WTC11 (cell line): ENCODE results near the gene SMIM24.

Experiments used
- ATF6 ChIP-seq: sonication (generic); formaldehyde crosslinking; IDR thresholded peaks from 2 replicates; pipeline ENCODE4 v1.8.1; 2023; ENCODE audit warnings: mild to moderate bottlenecking, missing genetic modification reagents
- CREB1 ChIP-seq: sonication (generic); formaldehyde crosslinking; IDR thresholded peaks from 2 replicates; pipeline ENCODE4 v1.8.0; 2023; ENCODE audit warnings: mild to moderate bottlenecking, missing genetic modification reagents
- ELF4 ChIP-seq: sonication (generic); formaldehyde crosslinking; IDR thresholded peaks from 2 replicates; pipeline ENCODE4 v1.8.1; 2022; ENCODE audit warnings: low read depth, mild to moderate bottlenecking, moderate library complexity, missing genetic modification reagents
- ESRRA ChIP-seq: sonication (generic); formaldehyde crosslinking; IDR thresholded peaks from 2 replicates; pipeline ENCODE4 v1.8.1; 2022; ENCODE audit warnings: mild to moderate bottlenecking, missing genetic modification reagents, borderline replicate concordance
- NR2C2 ChIP-seq: sonication (generic); formaldehyde crosslinking; IDR thresholded peaks from 2 replicates; pipeline ENCODE4 v1.8.0; 2022; ENCODE audit warnings: mild to moderate bottlenecking, missing genetic modification reagents
- OVOL2 ChIP-seq: fragments of 250-450 bp; sonication (Bioruptor Pico); IDR thresholded peaks from 2 replicates; pipeline ENCODE4 v1.9.0; 2021; ENCODE audit warnings: mild to moderate bottlenecking, borderline replicate concordance
- TCF7 ChIP-seq: sonication (generic); formaldehyde crosslinking; IDR thresholded peaks from 2 replicates; pipeline ENCODE4 v1.8.0; 2022; ENCODE audit warnings: mild to moderate bottlenecking, low read depth, missing genetic modification reagents, moderate library complexity
- TP53 ChIP-seq: sonication (generic); formaldehyde crosslinking; IDR thresholded peaks from 2 replicates; pipeline ENCODE4 v1.8.1; 2023; ENCODE audit warnings: mild to moderate bottlenecking, missing genetic modification reagents
- USF1 ChIP-seq: sonication (generic); formaldehyde crosslinking; IDR thresholded peaks from 2 replicates; pipeline ENCODE4 v1.8.0; 2022; ENCODE audit warnings: mild to moderate bottlenecking, missing genetic modification reagents
- ZBTB21 ChIP-seq: sonication (generic); formaldehyde crosslinking; IDR thresholded peaks from 2 replicates; pipeline ENCODE4 v1.8.1; 2023; ENCODE audit warnings: mild to moderate bottlenecking, missing genetic modification reagents, borderline replicate concordance
- TF ChIP-seq, protein P1 (sequence below): sonication (generic); formaldehyde crosslinking; IDR thresholded peaks from 2 replicates; pipeline ENCODE4 v1.8.1; 2023; ENCODE audit warnings: mild to moderate bottlenecking, missing genetic modification reagents, moderate library complexity
- TF ChIP-seq, protein P2 (sequence below): fragments of 200-600 bp; IDR thresholded peaks from 2 replicates; pipeline ENCODE4 v1.8.0; 2022; ENCODE audit warnings: antibody characterized with exemption
- TF ChIP-seq, protein P3 (sequence below): sonication (generic); formaldehyde crosslinking; IDR thresholded peaks from 2 replicates; pipeline ENCODE4 v1.8.1; 2023; ENCODE audit warnings: mild to moderate bottlenecking, moderate library complexity, missing genetic modification reagents
- TF ChIP-seq, protein P4 (sequence below): sonication (generic); formaldehyde crosslinking; IDR thresholded peaks from 2 replicates; pipeline ENCODE4 v1.8.0; 2023; ENCODE audit warnings: missing genetic modification reagents

DNA sequence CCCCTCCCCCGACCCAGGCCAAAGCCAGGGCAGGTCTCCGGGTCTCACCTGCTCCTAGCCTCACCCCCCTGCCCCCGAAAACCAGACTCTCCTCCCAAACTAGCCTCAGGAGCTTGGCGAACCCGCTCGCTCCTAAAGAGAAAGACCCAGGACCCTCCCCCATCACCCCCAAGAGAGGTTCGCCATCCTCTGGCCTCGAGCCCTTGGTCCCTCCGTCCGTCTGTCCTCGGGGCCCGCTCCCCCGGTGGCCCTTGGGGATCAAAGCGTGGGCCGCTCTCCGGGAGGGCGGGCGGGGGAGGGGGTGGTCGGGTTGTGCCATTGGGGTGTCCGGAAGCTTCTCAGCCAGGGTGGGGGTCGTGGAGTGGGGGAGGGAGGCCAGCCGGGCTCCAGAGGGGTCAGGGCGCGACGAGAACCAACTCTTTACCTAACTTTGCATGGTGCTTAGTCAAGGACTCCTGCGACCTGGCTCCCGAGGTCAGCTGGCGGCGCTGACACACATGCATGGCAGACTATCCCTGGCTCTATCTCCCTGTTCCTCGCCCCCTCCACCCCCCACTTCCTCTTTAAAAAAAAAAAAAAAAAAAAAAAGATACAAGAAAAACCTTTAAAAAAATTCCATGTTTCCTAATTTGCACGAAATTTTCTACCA, 15.6 kb downstream of the SMIM24 start:
- TF ChIP-seq, protein P1, sequence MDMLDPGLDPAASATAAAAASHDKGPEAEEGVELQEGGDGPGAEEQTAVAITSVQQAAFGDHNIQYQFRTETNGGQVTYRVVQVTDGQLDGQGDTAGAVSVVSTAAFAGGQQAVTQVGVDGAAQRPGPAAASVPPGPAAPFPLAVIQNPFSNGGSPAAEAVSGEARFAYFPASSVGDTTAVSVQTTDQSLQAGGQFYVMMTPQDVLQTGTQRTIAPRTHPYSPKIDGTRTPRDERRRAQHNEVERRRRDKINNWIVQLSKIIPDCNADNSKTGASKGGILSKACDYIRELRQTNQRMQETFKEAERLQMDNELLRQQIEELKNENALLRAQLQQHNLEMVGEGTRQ (CRISPR knock-in tag) = no peak
- TF ChIP-seq, protein P2, sequence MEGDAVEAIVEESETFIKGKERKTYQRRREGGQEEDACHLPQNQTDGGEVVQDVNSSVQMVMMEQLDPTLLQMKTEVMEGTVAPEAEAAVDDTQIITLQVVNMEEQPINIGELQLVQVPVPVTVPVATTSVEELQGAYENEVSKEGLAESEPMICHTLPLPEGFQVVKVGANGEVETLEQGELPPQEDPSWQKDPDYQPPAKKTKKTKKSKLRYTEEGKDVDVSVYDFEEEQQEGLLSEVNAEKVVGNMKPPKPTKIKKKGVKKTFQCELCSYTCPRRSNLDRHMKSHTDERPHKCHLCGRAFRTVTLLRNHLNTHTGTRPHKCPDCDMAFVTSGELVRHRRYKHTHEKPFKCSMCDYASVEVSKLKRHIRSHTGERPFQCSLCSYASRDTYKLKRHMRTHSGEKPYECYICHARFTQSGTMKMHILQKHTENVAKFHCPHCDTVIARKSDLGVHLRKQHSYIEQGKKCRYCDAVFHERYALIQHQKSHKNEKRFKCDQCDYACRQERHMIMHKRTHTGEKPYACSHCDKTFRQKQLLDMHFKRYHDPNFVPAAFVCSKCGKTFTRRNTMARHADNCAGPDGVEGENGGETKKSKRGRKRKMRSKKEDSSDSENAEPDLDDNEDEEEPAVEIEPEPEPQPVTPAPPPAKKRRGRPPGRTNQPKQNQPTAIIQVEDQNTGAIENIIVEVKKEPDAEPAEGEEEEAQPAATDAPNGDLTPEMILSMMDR = no peak
- TF ChIP-seq ESRRA = no peak
- TF ChIP-seq OVOL2 (CRISPR knock-in tag) = no peak
- TF ChIP-seq, protein P3, sequence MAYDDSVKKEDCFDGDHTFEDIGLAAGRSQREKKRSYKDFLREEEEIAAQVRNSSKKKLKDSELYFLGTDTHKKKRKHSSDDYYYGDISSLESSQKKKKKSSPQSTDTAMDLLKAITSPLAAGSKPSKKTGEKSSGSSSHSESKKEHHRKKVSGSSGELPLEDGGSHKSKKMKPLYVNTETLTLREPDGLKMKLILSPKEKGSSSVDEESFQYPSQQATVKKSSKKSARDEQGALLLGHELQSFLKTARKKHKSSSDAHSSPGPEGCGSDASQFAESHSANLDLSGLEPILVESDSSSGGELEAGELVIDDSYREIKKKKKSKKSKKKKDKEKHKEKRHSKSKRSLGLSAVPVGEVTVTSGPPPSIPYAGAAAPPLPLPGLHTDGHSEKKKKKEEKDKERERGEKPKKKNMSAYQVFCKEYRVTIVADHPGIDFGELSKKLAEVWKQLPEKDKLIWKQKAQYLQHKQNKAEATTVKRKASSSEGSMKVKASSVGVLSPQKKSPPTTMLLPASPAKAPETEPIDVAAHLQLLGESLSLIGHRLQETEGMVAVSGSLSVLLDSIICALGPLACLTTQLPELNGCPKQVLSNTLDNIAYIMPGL = no peak
- TF ChIP-seq ZBTB21 (CRISPR knock-in tag) = no peak
- TF ChIP-seq USF1 (CRISPR knock-in tag) = no peak
- TF ChIP-seq ATF6 (CRISPR knock-in tag) = no peak
- TF ChIP-seq, protein P4, sequence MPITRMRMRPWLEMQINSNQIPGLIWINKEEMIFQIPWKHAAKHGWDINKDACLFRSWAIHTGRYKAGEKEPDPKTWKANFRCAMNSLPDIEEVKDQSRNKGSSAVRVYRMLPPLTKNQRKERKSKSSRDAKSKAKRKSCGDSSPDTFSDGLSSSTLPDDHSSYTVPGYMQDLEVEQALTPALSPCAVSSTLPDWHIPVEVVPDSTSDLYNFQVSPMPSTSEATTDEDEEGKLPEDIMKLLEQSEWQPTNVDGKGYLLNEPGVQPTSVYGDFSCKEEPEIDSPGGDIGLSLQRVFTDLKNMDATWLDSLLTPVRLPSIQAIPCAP (CRISPR knock-in tag) = no peak
- no peak for TF ChIP-seq TP53
- TF ChIP-seq CREB1 (CRISPR knock-in tag) = no peak
- no peak for TF ChIP-seq NR2C2 (CRISPR knock-in tag)
- no peak for TF ChIP-seq ELF4 (CRISPR knock-in tag)
- TF ChIP-seq TCF7 = no peak
